Retina (tissue), 1 donor: ENCODE measurements around the gene MAVS.
A peak's percentile ranks its signal among the peaks of the same experiment; 100 is the strongest.
"Not testable (repeated sequence)": the region's sequence is repeated elsewhere in the genome, so short reads cannot be mapped to it uniquely, and the experiment has no call there.

Experiments used
- DNase-seq: peaks from one replicate; pipeline ENCODE4 v3.0.0-alpha.2; 2016

Gene MAVS

DNA sequence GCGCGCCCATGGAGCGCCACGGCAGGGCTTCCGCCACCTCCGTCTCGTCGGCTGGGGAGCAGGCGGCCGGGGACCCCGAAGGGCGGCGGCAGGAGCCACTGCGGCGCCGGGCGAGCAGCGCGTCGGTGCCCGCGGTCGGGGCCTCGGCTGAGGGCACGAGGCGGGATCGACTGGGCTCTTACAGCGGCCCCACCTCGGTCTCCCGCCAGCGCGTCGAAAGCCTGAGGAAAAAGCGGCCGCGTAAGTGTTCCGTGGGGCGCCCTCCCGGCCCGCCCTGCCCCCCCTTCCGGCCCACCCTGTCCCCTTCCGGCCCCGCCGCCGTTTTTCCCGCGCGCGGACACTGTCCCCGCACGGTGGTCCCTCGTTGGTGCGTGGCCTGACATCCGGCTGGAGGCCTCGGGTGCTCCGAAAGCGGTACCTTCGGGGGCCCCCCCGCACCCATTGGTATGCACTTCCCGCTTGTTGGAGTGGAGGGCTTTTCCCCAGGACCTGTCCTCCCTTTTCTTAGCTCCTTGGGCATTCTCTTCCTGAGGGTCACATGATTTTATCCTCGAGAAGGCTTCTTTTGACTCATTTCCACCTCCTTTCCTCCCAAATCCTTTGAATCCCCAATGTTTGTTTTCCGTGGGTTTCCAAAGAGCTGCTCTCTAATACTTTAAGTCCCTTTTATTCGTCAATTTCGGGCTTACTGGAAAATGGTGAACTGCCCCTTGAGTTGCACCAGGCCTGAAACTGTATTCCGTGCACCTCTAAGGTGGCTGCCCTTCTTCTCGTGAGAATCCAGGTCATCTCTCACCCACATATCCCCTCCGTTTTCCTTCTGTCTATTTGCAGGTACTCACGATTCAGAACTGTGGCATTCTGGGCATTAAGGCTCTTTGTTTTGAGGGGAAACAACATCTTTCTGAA is 43.1 kb downstream of the MAVS start:
- peak; percentile 63 for DNase-seq

DNA sequence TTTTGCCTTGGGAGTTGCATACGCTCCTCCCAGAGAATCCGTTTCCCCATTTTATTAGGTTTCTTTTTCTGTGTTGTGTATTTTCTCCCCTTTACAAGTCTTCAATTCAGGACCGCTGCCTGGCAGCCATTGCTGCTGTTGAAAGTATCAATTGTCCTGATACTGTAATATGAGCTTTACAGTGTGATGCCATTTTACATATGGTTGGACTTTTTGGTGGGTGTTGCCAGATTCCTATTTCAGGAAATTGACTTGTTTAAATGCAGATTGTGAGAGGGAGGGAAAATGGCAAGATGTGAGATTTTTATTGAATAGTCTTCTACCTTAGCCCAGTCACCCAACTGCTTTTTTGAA is 43.7 kb downstream of the MAVS start:
- peak; percentile 31 for DNase-seq

DNA sequence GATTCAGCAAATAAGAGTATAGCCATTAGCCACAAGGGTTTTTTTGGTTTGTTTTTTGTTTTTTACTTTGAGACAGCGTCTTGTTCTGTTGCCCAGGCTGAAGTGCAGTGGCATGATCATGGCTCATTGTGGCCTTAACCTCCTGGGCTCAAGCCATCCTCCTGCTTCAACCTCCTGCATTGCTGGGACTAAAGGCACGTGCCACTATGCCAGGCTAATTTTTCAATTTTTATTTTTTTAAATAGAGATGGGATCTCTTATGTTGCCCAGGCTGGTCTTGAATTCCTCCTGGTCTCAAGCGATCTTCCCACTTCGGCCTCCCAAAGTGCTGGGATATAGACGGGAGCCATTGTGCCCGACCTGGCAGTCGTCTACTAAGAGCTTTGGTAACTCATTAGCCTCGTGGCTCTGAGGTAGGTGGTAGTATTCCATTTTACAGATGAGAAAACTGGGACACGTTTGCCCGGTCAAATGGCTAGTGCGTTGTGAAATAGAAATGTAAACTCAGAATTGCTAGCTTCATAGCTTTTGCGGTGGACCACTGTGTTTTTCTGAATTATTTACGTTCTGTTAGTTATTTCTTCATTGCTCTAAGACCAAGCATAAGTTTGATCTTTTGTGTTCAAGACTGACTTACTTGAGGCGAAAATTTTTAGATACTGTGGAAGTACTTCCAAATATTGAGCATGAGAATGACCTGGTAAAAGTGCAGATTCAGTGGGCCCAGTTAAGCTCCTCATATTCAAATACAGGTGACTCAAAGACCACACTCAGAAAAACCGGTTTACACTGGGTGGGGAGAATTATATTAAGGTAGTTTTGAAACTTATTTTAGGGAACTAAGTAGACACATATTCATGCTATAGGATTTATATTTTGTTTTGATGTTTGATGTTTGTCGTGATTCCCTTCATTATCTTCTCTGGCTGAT is 44.6 kb downstream of the MAVS start:
- no peak for DNase-seq

DNA sequence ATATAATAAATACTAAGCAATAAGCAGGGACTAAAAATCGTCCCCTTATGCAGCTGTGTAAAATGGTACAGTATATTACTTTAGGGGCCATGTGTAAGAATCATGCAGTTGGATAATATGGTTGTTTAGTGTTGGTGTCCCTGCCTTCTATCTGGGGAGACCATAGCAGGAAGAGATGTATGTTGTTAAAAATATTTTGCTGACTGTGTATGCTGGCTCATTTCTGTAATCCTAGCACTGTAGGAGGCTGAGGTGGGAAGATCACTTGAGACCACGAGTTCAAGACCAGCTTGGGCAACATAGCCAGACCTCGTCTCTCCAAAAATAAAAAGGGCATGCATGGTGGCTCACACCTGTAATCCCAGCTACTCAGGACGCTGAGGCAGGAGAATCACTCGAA is 48.2 kb downstream of the MAVS start:
- DNase-seq: no peak

DNA sequence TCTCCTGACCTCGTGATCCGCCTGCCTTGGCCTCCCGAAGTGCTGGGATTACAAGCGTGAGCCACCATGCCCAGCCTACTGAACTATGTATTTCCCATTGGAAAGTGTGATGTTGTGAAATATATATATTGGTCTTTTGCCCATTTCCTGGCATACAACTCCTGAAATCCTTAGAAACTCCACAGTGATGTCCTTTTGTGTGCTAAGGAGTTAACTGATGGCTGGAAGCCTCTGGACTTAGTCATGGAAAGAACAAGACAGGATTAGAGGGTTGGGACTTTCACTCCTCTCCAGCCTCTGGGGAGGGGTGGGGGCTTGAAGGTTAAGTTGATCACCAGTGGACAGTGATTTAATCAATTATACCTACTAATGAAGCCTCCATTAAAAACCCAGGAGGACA is 49.7 kb downstream of the MAVS start:
- no peak for DNase-seq

DNA sequence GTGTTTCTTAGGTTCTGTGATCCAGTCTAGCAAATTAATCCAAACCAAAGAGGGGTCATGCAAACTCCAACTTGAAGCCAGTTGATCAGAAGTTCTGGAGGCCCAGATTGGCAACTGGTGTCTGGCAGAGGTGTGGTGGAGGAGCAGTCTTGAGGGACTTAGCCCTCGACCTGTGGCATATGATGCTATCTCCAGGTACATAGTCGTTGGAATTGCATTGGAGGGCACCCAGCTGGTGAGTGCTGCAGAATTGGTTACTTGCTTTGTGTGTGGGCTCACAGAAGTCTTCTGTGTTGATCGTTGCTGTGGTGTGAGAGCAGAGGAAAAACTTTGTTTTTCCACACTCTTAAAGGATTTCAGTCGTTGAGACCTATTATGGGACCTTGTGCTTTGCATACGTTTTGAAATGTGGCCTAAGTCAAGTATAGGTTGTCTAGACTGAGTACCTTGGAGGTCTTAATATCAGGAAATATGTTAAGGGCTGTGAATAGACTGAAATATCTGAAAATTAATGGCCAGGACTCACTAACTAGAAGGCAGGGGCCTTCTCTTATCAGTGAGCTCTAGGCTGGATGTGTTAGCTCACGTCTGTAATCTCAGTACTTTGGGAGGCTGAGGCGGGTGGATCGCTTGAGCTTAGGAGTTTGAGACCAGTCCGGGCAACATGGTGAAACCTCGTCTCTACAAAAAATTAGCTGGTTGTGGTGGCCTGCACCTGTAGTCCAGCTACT is 50.4 kb downstream of the MAVS start:
- no peak for DNase-seq

DNA sequence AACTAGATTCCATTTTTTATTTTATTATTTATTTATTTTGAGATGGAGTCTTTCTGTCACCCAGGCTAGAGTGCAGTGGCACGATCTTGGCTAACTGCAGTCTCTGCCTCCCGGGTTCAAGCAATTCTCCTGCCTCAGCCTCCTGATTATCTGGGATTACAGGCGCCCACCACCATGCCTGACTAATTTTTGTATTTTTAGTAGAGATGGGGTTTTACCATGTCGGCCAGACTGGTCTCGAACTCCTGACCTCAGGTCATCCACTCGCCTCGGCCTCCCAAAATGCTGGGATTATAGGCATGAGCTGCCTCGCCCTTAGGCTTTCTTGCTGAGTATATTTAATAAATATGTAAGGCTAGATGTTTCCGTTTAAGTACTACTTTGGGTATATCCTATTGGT is 51.5 kb downstream of the MAVS start:
- DNase-seq: not testable (repeated sequence)

DNA sequence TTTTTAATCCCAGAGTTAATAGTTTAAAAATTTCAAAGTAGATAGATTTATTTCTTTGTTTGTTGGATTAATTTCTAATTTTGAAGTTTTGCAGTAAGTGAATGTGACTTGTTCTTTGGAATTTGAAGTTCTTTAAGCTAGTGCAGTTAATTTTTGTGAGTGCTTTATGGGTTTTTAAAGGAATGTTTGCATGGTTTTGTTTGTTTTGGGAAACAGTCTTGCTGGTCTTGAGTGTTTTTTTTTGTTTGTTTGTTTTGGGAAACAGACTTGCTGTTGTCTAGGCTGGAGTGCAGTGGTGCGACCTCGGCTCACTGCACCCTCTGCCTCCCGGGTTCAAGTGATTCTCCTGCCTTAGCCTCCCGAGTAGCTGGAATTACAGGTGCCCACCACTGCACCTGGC is 52.0 kb downstream of the MAVS start:
- no peak for DNase-seq

DNA sequence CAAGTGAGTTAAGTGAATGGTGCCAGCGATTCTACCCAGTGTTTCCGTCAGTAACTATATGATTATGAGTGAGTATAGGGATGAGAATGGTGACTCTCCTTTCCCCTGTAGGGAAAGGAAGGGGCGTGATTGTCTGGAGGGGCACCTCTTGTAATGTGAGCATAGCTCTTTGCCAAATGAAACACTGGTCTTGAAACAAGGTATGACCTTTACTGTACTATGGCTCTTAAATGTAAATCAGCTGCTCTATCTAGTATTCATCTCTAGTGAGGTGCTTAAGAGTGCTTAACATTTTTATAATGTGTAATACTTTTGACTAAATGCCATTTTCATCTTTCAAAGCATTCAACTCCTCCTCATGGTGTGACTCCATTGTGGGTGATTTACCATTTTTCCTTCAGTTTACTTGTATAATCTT is 53.6 kb downstream of the MAVS start:
- DNase-seq: no peak

DNA sequence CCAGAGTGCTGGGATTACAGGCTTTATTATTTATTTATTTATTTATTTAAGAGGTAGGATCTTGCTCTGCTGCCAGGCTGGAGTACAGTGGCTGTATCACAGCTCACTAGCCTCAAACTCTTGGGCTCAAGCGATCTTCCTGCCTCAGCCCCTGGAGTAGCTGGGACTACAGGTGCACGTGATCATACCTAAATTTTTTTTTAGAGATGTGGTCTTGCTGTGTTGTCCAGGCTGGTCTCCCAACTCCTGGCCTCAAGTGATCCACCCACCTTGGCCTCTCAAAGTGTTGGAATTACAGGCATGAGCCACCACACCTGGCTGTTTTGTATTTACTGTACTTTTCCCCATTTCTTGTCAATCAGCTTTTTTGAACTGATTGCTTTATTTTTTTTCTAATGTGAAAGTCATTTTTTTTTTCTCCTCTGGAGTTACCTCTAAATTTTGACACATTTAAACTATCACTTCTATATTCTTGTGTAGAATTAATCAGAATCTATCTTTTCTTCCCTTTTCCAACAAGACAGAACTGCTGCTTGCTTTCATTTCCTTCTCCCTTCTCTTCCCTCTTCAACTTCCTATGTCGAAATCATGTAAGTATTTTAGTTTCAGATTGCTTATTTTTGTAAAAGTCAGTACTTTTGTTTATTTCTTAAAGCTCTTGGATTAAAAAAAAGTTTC is 54.5 kb downstream of the MAVS start:
- no peak for DNase-seq

DNA sequence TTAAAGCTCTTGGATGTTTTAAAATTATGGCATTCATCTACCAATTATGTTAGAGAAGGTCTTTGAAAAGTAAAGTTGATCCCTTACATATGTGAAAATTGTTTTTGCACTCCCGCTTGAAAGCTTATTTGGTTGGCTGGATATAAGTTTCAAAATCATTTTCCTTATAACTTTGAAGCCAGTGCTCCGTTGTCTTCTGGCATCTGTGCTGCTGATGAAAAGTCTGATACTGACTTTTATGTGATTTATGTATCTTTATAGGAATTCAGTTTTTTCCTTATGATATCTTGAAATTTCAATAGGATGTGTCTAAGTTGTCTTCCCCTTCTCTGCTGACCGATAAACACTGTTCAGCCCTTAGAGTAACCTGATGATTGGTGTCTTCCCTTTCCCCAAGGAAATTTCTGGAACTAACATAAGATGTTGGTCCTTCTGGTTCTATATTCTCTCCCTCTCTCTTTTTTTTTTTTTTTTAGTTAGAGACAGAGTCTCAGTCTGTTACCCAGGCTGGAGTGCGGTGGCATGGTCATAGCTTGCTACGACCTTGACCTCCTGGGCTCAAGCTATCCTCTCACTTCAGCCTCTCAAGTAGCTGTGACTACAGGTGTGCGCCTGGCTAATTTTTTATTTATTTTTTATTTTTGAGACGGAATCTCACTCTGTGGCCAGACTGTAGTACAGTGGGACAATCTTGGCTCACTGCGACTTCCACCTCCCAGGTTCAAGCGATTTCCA is 55.2 kb downstream of the MAVS start:
- DNase-seq: no peak

DNA sequence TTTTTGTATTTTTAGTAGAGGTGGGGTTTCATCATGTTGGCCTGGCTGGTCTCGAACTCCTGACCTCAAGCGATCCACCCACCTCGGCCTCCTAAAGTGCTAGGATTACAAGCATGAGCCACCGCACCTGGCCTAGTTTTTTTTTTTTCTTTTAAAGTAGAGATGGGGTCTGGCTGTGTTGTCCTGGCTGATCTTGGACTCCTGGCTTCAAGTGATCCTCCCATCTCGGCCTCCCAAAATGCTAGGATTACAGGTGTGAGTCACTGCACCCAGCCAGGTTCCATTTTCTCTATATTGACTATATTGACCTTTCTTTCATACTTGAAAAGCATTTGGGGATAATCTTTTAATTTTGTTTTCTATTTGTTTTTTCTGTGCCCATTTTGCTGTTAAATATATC is 55.8 kb downstream of the MAVS start:
- DNase-seq: no peak

DNA sequence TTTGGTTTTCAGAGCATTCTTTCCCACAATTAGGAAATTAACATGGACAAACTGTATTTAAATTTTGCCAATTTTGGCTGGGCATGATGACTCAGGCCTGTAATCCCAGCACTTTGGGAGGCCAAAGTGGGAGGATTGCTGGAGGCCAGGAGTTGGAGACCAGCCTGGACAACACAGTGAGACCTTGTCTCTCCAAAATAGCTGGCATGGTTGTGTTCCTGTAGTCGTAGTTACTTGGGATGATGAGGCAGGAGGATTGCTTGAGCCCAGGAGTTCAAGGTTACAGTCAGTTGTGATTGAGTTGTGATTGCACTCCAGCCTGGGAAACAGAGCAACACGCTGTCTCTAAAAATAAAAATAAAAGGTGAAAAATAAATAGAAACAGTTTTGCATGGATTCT is 57.6 kb downstream of the MAVS start:
- DNase-seq: no peak

DNA sequence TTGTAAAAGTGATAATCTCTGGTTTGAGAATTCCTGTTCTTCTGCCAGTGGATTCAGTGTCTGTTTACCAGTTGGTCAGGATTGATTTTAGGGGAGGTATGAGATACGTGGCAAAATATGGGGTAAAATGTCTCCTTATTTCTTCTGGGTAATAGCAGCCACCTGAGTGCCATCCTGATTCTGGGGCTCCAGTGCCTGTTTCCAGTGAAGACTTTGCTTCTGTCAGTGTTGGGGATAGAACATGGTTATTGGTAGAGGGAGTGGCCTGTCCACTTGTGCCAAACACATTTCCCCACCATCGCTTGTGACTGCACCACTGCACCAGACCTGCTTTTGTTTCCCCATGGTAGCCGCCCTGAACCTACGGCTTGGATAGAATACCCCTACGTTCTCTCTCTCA is 58.2 kb downstream of the MAVS start:
- DNase-seq: no peak

DNA sequence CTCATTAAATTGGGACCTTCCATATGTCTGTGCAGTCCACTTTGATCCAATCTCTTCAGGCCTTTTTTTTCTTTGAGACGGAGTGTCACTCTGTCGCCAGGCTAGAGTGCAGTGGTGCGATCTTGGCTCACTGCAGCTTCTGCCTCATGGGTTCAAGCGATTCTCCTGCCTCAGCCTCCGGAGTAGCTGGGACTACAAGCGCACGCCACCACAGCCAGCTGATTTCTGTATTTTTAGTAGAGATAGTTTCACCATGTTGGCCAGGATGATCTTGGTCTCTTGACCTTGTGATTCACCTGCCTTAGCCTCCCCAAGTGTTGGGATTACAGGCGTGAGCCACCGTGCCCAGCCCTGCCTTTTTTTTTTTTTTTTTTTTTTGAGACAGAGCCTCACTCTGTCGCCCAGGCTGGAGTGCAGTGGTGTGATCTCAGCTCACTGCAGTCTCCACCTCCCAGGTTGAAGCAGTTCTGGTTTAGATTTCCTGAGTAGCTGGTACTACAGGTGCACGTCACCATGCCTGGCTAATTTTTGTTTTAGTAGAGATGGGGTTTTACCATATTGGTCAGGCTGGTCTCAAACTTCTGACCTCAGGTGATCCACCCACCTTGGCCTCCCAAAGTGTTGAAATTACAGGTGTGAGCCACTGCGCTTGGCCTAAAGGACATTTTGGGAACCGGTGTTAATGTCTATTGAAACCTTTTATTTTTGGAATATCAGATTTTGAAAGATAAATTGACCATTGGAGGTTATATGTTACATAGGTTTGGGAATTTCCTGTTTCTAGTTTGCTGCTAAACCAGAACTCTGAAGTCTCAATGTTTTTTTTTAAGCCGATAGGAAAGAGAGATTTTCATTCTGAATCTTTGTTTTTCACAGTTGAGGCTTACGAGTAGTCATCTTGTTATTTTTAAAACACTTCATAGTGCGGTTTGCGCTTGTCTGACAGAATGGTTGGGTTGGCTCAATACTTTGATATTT is 60.4 kb downstream of the MAVS start:
- DNase-seq: not testable (repeated sequence)

DNA sequence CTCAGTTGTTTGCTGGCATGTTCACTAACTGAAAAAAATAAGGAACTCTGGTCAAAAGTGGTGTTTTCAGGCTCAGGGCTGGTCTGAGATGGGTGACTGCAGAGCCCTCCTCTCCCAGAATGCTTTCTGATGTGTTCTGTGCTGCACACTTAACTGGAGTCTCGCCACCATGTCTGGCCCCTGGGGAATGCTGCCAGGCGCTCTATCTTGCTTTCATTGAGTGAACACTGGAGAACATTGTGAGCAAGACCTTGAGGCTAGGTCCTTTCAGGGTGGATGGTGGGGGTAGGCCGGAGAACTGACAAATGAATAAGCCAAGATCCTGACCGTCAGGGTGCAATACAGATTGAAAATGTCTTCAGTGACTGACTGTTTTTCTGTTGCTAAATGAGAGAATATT is 62.0 kb downstream of the MAVS start:
- no peak for DNase-seq

DNA sequence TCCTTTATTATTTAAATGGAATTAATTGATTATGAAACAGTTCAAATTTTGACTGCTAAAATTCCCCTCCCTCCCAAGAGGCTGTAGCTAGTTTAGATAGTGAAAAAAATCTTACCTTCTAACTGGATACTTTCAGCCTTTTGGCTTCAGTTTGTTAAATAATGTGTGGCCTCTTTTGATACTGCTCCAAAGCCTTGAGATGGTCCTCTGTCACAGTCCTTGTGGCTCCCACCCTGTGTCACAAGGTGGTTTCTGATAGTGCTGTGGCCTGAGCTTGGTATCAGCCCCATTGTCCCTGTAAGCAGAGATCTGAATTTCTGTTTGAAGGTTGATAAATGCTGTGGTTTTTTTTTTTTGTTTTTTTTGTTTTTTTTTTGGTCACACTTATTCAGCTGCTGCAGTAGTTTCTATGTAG is 63.3 kb downstream of the MAVS start:
- no peak for DNase-seq

DNA sequence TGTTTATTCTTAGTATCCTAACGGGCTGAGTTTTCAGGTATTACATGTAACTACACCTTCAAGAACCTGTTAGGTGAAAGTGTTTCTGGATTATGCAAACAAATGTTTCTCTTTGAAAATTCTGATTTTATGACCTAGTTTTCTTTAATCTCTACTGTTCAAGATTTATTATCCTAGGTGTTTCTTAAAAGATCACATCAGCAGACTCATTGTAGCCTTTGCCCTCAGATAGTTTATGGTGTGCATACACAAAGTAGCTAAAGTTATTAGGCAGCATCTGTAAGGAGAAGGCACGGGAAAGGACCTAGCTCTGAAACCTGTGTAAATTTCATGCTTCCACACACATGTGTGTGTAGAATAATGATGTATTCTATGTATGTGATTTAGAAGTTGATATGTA is 64.2 kb downstream of the MAVS start:
- DNase-seq: no peak

DNA sequence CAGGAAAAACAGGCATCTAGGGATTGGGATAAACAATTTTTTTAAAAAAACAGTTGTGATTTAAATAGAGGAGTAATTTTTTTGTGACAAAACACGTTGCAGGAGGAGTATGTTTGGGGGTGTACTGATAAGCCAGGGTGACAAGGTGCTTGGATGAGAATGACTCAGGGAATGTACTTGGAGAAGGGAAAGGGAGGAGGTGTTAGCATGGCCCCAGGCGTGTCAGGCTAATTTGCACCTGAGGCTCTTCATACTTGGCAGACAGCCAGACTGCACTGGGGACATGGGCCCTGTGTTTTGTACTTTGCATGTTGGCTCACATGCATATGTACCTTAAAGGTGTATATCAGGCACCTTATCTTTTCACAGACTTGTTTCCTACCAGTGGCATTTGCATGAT is 65.3 kb downstream of the MAVS start:
- no peak for DNase-seq

DNA sequence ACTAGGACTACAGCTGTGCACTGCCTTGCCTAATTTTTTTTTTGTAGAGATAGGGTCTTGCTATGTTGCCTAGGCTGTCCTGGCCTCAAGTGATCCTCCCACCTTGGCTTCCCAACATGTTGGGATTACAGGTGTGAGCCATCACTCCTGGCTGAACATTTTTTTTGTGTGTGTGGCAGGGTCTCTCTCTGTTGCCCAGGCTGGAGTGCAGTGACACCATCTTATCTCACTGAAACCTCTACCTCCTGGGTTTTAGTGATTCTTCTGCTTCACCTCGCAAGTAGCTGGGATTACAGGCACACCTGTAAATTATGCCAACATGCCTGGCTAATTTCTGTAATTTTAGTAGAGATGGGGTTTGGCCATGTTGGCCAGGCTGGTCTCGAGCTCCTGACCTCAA is 67.8 kb downstream of the MAVS start:
- DNase-seq: no peak

DNA sequence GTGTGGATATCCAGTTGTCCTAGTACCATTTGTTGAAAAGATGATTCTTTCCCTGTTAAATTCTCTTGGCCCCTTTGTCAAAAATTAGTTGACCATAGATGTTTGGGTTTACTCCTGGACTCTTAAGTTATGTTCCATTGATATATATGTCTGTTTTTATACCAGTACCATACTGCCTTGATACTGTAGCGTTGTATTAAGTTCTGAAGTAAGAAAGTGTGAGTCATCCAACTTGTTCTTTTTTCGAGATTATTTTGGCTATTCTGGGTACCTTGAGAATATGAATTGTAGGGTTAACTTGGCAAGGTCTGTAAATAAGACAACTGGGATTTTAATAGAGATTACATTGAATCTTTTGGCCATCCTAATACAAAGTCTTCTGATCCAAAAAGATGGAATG is 69.1 kb downstream of the MAVS start:
- DNase-seq: no peak
